Sigmoid colon (tissue), 7 donors: ENCODE results near the gene EGLN1. TPM values are rescaled to one million over a fixed set of nuclear protein-coding genes. Genes with fewer than 3 reads are reported as not detected.

Experiments
- DNase-seq: peaks from one replicate; pipeline ENCODE4 v3.0.0-alpha.2; 2019
- H3K27ac ChIP-seq, 4 donors: fragments of 200-600 bp; sonication (generic); one replicate each; pipeline ENCODE4 v1.5.1; 2016 to 2019; ENCODE audit warnings: mild to moderate bottlenecking in 1 of 4
- H3K27me3 ChIP-seq, 3 donors: fragments of 200-600 bp; sonication (generic); one replicate each; pipeline ENCODE4 v1.5.1; 2019; ENCODE audit warnings: mild to moderate bottlenecking in 1 of 3
- H3K36me3 ChIP-seq, 4 donors: fragments of 200-600 bp; sonication (generic); one replicate each; pipeline ENCODE4 v1.5.1; 2016 to 2019
- H3K4me1 ChIP-seq, 4 donors: fragments of 200-600 bp; sonication (generic); one replicate each; pipeline ENCODE4 v1.5.1; 2017 to 2019
- H3K4me3 ChIP-seq, 4 donors: fragments of 200-600 bp; sonication (generic); one replicate each; pipeline ENCODE4 v1.5.1; 2017 to 2019; ENCODE audit warnings: mild to moderate bottlenecking in 2 of 4, moderate library complexity in 1 of 4
- H3K9me3 ChIP-seq, 4 donors: fragments of 200-600 bp in 3 of 4; sonication (generic) in 3 of 4; one replicate each; pipeline versions ENCODE4 v1.5.1 to v1.6.1; 2013 to 2019
- EP300 ChIP-seq, 4 donors: sonication (generic); formaldehyde crosslinking; IDR thresholded peaks; one replicate each; pipeline ENCODE4 v1.6.1; 2017; ENCODE audit warnings: antibody characterized with exemption in 4 of 4
- POLR2A ChIP-seq, 2 donors: fragments of 450-650 bp; IDR thresholded peaks; one replicate each; pipeline ENCODE4 v1.6.1; 2016; ENCODE audit warnings: antibody characterized with exemption in 2 of 2, mild to moderate bottlenecking in 2 of 2, moderate library complexity in 2 of 2
- POLR2AphosphoS5 ChIP-seq, 4 donors: sonication (generic); formaldehyde crosslinking; IDR thresholded peaks; one replicate each; pipeline ENCODE4 v1.6.1; 2017; ENCODE audit warnings: antibody characterized with exemption in 4 of 4
- WGBS, 2 donors: extraction: QIAGEN DNeasy Blood & Tissue Kit; methylation state at CpG; one replicate each; pipeline ENCODE4 v1.1.7; 2013; 5-methylcytosine and 5-hydroxymethylcytosine counted together
- intact Hi-C: fragments of 100-400 bp; cut with DNase I; formaldehyde crosslinking; loops from one replicate; pipeline ENCODE4 v1.15.1; 2023
- polyA plus RNA-seq, 3 donors: library from polyadenylated mRNA; stranded (reverse); fragments of 200-250 nt; gene quantifications; one replicate each; pipeline ENCODE4 v1.2.3, GENCODE V29; 2013
- total RNA-seq, 4 donors: library from RNA; depleted of rRNA; stranded (reverse); fragments of >200 nt; gene quantifications; one replicate each; pipeline ENCODE4 v1.1.0, GENCODE V29; 2016
- TF ChIP-seq, protein P1 (sequence below), 4 experiments: fragments of 450-650 bp in 3 of 4; fragments of 200-600 bp in 1 of 4; IDR thresholded peaks; one replicate each; pipeline ENCODE4 v1.5.1; 2016 to 2019; ENCODE audit warnings: antibody characterized with exemption in 4 of 4, mild to moderate bottlenecking in 3 of 4, moderate library complexity in 2 of 4
- donor health status: healthy with polysubstance abuse.
- donor health status: Bipolar disorder and iron deficiency.
- donor health status: healthy.

The EGLN1 gene
- total and polyA plus RNA-seq, 7 donors, result 16.2 to 51.7 (median 37.8) TPM

DNA sequence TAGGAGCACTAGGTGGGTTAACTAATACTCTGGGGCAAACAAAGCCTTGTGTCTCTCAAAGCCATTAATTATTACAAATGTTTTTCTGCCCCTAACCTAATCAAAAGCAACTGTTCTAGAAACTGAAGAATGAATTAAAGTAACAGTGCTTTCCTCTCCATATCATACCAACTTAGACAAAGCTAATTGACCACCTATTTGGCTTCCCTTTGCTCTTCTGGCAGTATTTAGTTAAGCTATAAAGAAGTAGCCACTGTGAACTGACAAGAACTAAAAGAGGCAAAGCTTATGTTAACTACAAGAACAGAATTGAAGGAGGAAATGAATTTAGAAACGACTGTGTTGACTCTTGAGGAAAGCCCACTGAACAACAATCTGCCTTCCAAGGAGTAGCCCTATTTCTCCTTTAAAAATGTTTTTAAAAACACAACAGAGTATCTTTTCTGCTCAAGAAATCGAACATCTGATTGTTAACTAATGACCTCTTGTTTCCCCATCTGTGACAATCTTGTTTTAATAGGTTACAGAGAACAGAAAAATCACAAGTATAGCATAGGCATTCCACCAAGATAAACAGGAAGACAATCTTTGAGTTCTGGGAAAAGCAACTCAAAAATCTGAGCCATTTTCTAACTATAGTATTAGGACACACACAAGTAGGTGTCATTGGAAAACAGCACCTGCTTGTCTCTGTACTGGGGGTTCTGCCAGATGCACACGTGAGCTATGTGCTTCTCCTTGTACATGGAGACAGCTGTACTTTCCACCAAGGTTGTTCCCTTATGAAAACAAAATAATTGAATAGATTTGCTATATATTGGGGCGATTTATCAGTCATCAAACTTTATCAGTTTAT is 3.1 kb upstream of the EGLN1 start:
- intact Hi-C loops, result loop anchor here (5.0 kb wide), 2 partner anchors 43 to 167 kb away; no protein-coding TSS in a partner anchor
- Histone ChIP-seq H3K27me3 (no peaks in the 10 kb centered on the region), H3K9me3 (no peaks in the 10 kb centered on the region), H3K4me1 (peaks cover 0 to 13% (median 9%) of the 10 kb centered on the region in 4 donors), H3K36me3 (no peaks in the 10 kb centered on the region), H3K27ac (peak overlapping the region in 1 of 4 donors; percentile 9), H3K4me3 (no peak overlapping the region)
- no peak for TF ChIP-seq POLR2AphosphoS5 (IDR thresholded peaks at IDR 0.05)
- 60 to 61% methylated on average over 4 of the region's 4 CpGs for WGBS, 2 donors
- DNase-seq, result no peak

DNA sequence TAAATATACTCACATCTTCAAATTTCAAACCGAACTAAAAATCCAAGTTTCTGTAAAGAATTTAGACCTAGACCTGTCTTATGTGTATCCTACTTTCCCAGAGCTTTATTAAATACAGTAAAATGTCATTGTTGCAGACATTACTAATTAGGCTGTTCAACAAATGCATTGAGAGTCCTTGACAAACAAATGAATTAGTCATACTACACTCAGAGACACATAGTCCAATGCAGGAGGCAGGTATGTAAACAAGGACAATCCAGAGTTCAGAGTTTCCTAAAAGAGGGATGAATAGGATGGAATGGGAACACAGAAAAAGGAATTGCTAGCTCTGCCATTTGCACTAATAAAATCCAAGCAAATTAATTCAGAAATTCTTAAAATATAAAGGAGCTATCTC is 1.6 kb upstream of the EGLN1 start:
- 48 to 79% methylated on average over 1 of the region's 1 CpG for WGBS, 2 donors
- H3K27ac ChIP-seq, result peak overlapping the region; percentile 98 to 99 (median 98)
- no peaks in the 10 kb centered on the region for H3K9me3 ChIP-seq
- intact Hi-C loops, result loop anchor here (2.0 to 5.0 kb wide), 5 partner anchors 41 to 169 kb away; partner anchors contain the start of genes SPRTN and TSNAX
- H3K4me1 ChIP-seq, result peaks cover 0 to 29% (median 21%) of the 10 kb centered on the region in 4 donors
- no peak for DNase-seq
- no peaks in the 10 kb centered on the region for H3K27me3 ChIP-seq
- TF ChIP-seq EP300 (IDR thresholded peaks at IDR 0.05), result no peak
- TF ChIP-seq, protein P1, sequence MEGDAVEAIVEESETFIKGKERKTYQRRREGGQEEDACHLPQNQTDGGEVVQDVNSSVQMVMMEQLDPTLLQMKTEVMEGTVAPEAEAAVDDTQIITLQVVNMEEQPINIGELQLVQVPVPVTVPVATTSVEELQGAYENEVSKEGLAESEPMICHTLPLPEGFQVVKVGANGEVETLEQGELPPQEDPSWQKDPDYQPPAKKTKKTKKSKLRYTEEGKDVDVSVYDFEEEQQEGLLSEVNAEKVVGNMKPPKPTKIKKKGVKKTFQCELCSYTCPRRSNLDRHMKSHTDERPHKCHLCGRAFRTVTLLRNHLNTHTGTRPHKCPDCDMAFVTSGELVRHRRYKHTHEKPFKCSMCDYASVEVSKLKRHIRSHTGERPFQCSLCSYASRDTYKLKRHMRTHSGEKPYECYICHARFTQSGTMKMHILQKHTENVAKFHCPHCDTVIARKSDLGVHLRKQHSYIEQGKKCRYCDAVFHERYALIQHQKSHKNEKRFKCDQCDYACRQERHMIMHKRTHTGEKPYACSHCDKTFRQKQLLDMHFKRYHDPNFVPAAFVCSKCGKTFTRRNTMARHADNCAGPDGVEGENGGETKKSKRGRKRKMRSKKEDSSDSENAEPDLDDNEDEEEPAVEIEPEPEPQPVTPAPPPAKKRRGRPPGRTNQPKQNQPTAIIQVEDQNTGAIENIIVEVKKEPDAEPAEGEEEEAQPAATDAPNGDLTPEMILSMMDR (IDR thresholded peaks at IDR 0.05), result no peak
- no peak overlapping the region for H3K4me3 ChIP-seq
- no peaks in the 10 kb centered on the region for H3K36me3 ChIP-seq

DNA sequence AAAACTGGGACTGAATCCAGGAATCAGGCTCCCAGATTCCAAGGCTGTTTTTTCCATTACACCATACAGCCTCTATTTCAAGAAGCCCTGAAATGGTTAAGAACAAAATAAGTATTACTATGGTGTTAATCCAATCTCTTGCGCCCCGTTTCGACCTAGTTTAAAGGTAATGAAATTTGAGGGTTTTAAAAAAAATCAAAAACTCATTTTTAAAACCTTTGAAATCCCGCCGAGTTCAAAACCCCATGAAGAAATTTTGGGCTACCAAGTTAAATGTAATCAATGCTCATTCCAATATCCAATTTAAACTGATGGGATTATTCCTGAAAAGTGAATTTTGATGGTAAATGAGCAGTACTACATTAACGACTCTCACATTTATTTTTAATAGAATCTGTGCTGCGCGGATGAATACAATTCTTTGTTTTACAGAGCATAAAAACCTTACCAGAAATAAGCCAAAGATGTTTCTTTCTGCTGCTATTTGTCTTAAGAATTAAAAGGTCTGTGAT is 767 bp upstream of the EGLN1 start:
- peak overlapping the region; percentile 66 to 90 (median 88) for H3K4me3 ChIP-seq
- peak overlapping the region; percentile 98 to 99 (median 98) for H3K27ac ChIP-seq
- 7 to 28% methylated on average over 8 of the region's 8 CpGs for WGBS, 2 donors
- peaks cover 0 to 37% (median 29%) of the 10 kb centered on the region in 4 donors for H3K4me1 ChIP-seq
- DNase-seq, result no peak
- H3K9me3 ChIP-seq, result no peaks in the 10 kb centered on the region
- intact Hi-C loops, result loop anchor here (2.0 to 5.0 kb wide), 5 partner anchors 41 to 169 kb away; partner anchors contain the start of genes SPRTN and TSNAX
- H3K36me3 ChIP-seq, result no peaks in the 10 kb centered on the region
- TF ChIP-seq POLR2AphosphoS5 (IDR thresholded peaks at IDR 0.05), result no peak
- TF ChIP-seq, protein P1 (IDR thresholded peaks at IDR 0.05), result no peak
- TF ChIP-seq POLR2A (IDR thresholded peaks at IDR 0.05), result no peak
- no peak for TF ChIP-seq EP300 (IDR thresholded peaks at IDR 0.05)
- no peaks in the 10 kb centered on the region for H3K27me3 ChIP-seq

DNA sequence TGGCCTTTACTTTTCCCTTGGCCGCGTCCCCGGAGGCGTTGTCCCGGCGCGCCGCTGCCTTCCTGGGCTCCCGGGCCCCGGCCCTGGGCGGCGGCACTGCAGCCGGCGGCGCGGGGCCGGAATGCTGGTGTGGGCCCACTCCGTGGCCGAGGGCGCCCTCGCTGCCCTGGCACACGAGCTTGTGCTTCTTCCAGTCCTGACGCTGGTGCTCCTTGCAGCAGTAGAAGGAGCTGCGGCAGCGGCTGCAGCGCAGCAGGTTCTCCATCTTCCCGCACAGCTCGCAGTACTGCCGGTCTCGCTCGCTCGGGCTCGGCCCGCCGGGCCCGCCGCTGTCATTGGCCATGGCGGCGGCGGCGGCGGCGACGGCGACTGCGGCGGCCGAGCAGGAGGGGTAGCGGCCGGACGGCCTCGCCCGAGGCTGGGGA is 529 bp downstream of the EGLN1 start:
- Histone ChIP-seq H3K9me3 (no peaks in the 10 kb centered on the region), H3K27me3 (no peaks in the 10 kb centered on the region), H3K27ac (peak overlapping the region; percentile 98 to 99 (median 98)), H3K36me3 (no peaks in the 10 kb centered on the region), H3K4me1 (peaks cover 0 to 50% (median 41%) of the 10 kb centered on the region in 4 donors), H3K4me3 (peak overlapping the region; percentile 66 to 90 (median 88))
- peak; percentile 70 for DNase-seq
- WGBS, 2 donors, result 0% methylated on average over 53 of the region's 53 CpGs
- intact Hi-C loops, result loop anchor here (5.0 kb wide), 2 partner anchors 39 to 171 kb away; no protein-coding TSS in a partner anchor
- TF ChIP-seq EP300 (IDR thresholded peaks at IDR 0.05), result no peak
- no peak for TF ChIP-seq POLR2A (IDR thresholded peaks at IDR 0.05)
- TF ChIP-seq, protein P1 (IDR thresholded peaks at IDR 0.05), result no peak
- TF ChIP-seq POLR2AphosphoS5 (IDR thresholded peaks at IDR 0.05), result no peak

GRCh38 chr1:231420959-231421545 is 1.0 kb downstream of the EGLN1 start:
- TF ChIP-seq POLR2AphosphoS5 (IDR thresholded peaks at IDR 0.05) (peak in 3 of 4 donors; percentile 37 to 52 (median 43)), EP300 (IDR thresholded peaks at IDR 0.05) (no peak), POLR2A (IDR thresholded peaks at IDR 0.05) (no peak)
- TF ChIP-seq, protein P1 (IDR thresholded peaks at IDR 0.05), result no peak
- intact Hi-C loops, result loop anchor here (5.0 kb wide), 2 partner anchors 39 to 171 kb away; no protein-coding TSS in a partner anchor
- Histone ChIP-seq H3K27me3 (no peaks in the 10 kb centered on the region), H3K4me1 (peaks cover 0 to 55% (median 46%) of the 10 kb centered on the region in 4 donors), H3K27ac (peak overlapping the region; percentile 98 to 99 (median 98)), H3K4me3 (peak overlapping the region; percentile 66 to 90 (median 88)), H3K9me3 (no peaks in the 10 kb centered on the region), H3K36me3 (no peaks in the 10 kb centered on the region)
- DNase-seq, result peak; percentile 76
- 0% methylated on average over 63 of the region's 63 CpGs for WGBS, 2 donors
